ENCODE results near the gene ERCC4.

DNA sequence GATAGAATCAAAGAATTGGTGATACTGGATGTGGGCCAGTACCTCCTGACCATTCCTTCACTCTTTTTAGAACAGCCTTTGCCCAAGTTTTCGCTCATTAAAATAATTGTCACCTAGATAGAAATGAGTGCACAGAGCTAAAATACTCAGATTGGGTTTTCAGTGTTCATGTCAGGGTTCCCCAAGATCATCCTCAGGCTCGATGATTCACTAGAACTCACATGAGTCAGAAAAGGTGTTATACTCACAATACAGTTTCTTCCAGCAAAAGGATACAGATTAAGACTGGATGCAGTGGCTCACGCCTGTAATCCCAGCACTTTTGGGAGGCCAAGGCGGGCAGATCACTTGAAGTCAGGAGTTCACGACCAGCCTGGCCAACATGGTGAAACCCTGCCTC lies 19.9 kb downstream of the ERCC4 start:
- TF ChIP-seq, protein P1, sequence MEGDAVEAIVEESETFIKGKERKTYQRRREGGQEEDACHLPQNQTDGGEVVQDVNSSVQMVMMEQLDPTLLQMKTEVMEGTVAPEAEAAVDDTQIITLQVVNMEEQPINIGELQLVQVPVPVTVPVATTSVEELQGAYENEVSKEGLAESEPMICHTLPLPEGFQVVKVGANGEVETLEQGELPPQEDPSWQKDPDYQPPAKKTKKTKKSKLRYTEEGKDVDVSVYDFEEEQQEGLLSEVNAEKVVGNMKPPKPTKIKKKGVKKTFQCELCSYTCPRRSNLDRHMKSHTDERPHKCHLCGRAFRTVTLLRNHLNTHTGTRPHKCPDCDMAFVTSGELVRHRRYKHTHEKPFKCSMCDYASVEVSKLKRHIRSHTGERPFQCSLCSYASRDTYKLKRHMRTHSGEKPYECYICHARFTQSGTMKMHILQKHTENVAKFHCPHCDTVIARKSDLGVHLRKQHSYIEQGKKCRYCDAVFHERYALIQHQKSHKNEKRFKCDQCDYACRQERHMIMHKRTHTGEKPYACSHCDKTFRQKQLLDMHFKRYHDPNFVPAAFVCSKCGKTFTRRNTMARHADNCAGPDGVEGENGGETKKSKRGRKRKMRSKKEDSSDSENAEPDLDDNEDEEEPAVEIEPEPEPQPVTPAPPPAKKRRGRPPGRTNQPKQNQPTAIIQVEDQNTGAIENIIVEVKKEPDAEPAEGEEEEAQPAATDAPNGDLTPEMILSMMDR (IDR thresholded peaks at IDR 0.05; ENCODE audit: low read depth, low read length), result no peak
- TF ChIP-seq EZH2phosphoT487 (IDR thresholded peaks at IDR 0.05; ENCODE audit: low read depth), result no peak

Data from OCI-LY3 (cell line).